Bronchial epithelial cell (primary cell): ENCODE data around the gene DNAJC1. TPM values are rescaled to one million over a fixed set of nuclear protein-coding genes. Genes with fewer than 3 reads are reported as not detected.
"Not testable (repeated sequence)": the region's sequence is repeated elsewhere in the genome, so short reads cannot be mapped to it uniquely, and the experiment has no call there.

Experiments used
- DNase-seq: peaks from one replicate; pipeline ENCODE4 v3.0.0-alpha.2; 2010; ENCODE audit warnings: low read depth
- FAIRE-seq: peaks from 2 replicates; lab custom pipeline; 2011; peaks lifted over from hg19 to GRCh38; lab: Jason Lieb, UNC
- H3K27me3 ChIP-seq: 2 replicates; pipeline ENCODE4 v1.5.1; 2011; ENCODE audit warnings: low read length; ENCODE audit not compliant: control insufficient read depth, insufficient read depth
- H3K36me3 ChIP-seq: 2 replicates; pipeline ENCODE4 v1.5.1; 2011; ENCODE audit warnings: low read length; ENCODE audit not compliant: control insufficient read depth, insufficient read depth
- H3K4me3 ChIP-seq: 2 replicates; pipeline ENCODE4 v1.5.1; 2011; ENCODE audit warnings: mild to moderate bottlenecking, low read depth, low read length, control low read depth
- CTCF ChIP-seq: IDR thresholded peaks from 2 replicates; pipeline ENCODE4 v1.5.1; 2011; ENCODE audit warnings: mild to moderate bottlenecking, moderate library complexity, low read length, control low read depth, inconsistent platforms; ENCODE audit not compliant: insufficient read depth, severe bottlenecking
- total RNA-seq: library from RNA; depleted of rRNA; stranded (reverse); fragments of >200 nt; gene quantifications from 2 replicates; pipeline ENCODE4 v1.2.1, GENCODE V29; 2014

The DNAJC1 gene
- total RNA-seq, 1 donor from 2014 or later: 81.6 TPM

GRCh38 chr10:21824409-21824808, 179.1 kb downstream of the DNAJC1 start:
- FAIRE-seq (no peak), DNase-seq (no peak)
- TF ChIP-seq CTCF: no peak
- Histone ChIP-seq H3K36me3 (no peaks in the 10 kb centered on the region), H3K4me3 (no peak overlapping the region), H3K27me3 (no peaks in the 10 kb centered on the region)

- H3K27me3 ChIP-seq: no peaks in the 10 kb centered on the region
- no peak for TF ChIP-seq CTCF
- no peak overlapping the region for H3K4me3 ChIP-seq
- FAIRE-seq: no peak
- H3K36me3 ChIP-seq: no peaks in the 10 kb centered on the region
- no peak for DNase-seq
Observed at GRCh38 chr10:21823617-21824016, 179.9 kb downstream of the DNAJC1 start.

- H3K4me3 ChIP-seq, H3K27me3 ChIP-seq, DNase-seq, H3K36me3 ChIP-seq, FAIRE-seq: not testable (repeated sequence)
Observed at GRCh38 chr10:21822273-21822672, 181.3 kb downstream of the DNAJC1 start.

- Histone ChIP-seq H3K36me3 (no peaks in the 10 kb centered on the region), H3K27me3 (no peaks in the 10 kb centered on the region), H3K4me3 (no peak overlapping the region)
- no peak for TF ChIP-seq CTCF
- no peak for DNase-seq
- no peak for FAIRE-seq
Observed at GRCh38 chr10:21820952-21821351, 182.6 kb downstream of the DNAJC1 start.

DNA sequence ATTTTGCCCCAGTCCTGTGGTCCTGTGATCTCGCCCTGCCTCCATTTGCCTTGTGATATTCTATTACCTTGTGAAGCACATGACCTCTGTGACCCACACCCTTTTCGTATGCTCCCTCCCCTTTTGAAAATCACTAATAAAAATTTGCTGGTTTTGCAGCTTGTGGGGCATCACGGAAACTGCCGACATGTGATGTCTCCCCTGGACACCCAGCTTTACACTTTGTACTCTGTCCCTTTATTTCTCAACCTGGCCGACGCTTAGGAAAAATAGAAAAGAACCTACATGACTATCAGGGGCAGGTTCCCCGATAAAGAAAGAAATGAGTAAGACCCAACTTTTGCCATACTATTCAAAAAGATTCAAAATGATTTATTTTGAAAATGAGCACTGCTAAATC, 185.1 kb downstream of the DNAJC1 start:
- not testable (repeated sequence) for FAIRE-seq, DNase-seq, H3K36me3 ChIP-seq, H3K4me3 ChIP-seq, H3K27me3 ChIP-seq

DNA sequence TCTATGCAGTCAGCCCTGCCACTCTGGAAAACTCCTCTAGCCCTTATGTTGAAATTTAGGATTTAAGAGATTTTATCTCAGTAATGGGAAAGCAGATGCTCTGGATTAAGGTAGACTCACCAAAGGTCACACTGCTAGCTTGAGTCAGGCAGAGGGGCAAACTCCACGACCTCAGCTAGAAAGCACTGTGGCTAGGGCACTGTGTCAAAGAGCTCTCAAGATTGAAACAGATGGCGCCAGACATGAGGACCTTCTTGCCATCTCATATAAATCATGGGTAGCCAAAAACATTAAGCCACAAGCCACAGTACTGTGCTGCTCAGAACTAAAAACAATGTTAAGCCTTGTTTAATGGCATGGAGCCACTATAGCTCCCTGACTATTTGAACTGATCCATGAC, 188.7 kb downstream of the DNAJC1 start:
- FAIRE-seq (no peak), DNase-seq (no peak)
- Histone ChIP-seq H3K36me3 (no peaks in the 10 kb centered on the region), H3K4me3 (no peak overlapping the region), H3K27me3 (no peaks in the 10 kb centered on the region)
- TF ChIP-seq CTCF: no peak

- FAIRE-seq: no peak
- no peaks in the 10 kb centered on the region for H3K27me3 ChIP-seq
- no peak for DNase-seq
- no peak for TF ChIP-seq CTCF
- no peaks in the 10 kb centered on the region for H3K36me3 ChIP-seq
- H3K4me3 ChIP-seq: no peak overlapping the region
Observed at GRCh38 chr10:21813946-21814345, 189.6 kb downstream of the DNAJC1 start.
